A549 (cell line): ENCODE data around the gene CHRNA4. TPM values are rescaled to one million over a fixed set of nuclear protein-coding genes. Genes with fewer than 3 reads are reported as not detected.

ENCODE experiments used
- ATAC-seq, 2 experiments: fragments of 200-7000 bp in 1 of 2; fragments of >200 bp in 1 of 2; cut with Nextera tagmentation in 1 of 2; cut with Tn5 transposase in 1 of 2; 3 replicates each; pipeline versions ENCODE4 v1.8.0 to v1.9.1; 2018 to 2020; ENCODE audit warnings: mild to moderate bottlenecking in 1 of 2, moderate library complexity in 1 of 2
- CTCF ChIA-PET: fragments of 300-600 bp; sonication (Branson Sonifier 250); formaldehyde crosslinking; extraction: SDS; loops from one replicate; lab custom pipeline; 2021; ENCODE audit warnings: antibody characterized with exemption, inconsistent platforms; lab: Yijun Ruan, JAX
- POLR2A ChIA-PET: fragments of 350-600 bp; formaldehyde crosslinking; extraction: SDS; loops from one replicate; lab custom pipeline; 2021; ENCODE audit warnings: antibody characterized with exemption, inconsistent platforms; lab: Yijun Ruan, JAX
- DNase-seq, 2 experiments: peaks; one replicate each; pipeline versions ENCODE4 v3.0.0 to v3.0.0-alpha.2; 2011 to 2016; ENCODE audit warnings: low read depth in 1 of 2, low spot score in 1 of 2
- FAIRE-seq: peaks from 2 replicates; lab custom pipeline; 2011; peaks lifted over from hg19 to GRCh38; lab: Jason Lieb, UNC
- H3K27ac ChIP-seq, 2 experiments: fragments of >200 bp; sonication (Bioruptor Twin); formaldehyde crosslinking; 3 replicates each; pipeline ENCODE4 v1.5.1; 2016 to 2017
- H3K4me1 ChIP-seq: fragments of >200 bp; sonication (Bioruptor Twin); formaldehyde crosslinking; 3 replicates; pipeline ENCODE4 v1.6.1; 2016
- H3K4me2 ChIP-seq: fragments of >200 bp; sonication (Bioruptor Twin); formaldehyde crosslinking; 3 replicates; pipeline ENCODE4 v1.6.1; 2016
- H3K4me3 ChIP-seq: fragments of >200 bp; sonication (Bioruptor Twin); formaldehyde crosslinking; 3 replicates; pipeline ENCODE4 v1.5.1; 2016
- H3K9me3 ChIP-seq: fragments of >200 bp; sonication (Bioruptor Twin); formaldehyde crosslinking; 3 replicates; pipeline ENCODE4 v1.6.1; 2016
- BCL3 ChIP-seq: fragments of >200 bp; sonication (Bioruptor Twin); formaldehyde crosslinking; IDR thresholded peaks from 3 replicates; pipeline ENCODE4 v1.6.1; 2016
- BHLHE40 ChIP-seq: IDR thresholded peaks from 2 replicates; pipeline ENCODE4 v1.6.1; 2012; ENCODE audit warnings: low read depth, low read length, inconsistent platforms
- CBX2 ChIP-seq: fragments of 200-600 bp; sonication (generic); IDR thresholded peaks from 2 replicates; pipeline ENCODE4 v1.6.1; 2016; ENCODE audit warnings: low read depth, mild to moderate bottlenecking, borderline replicate concordance
- CEBPB ChIP-seq, 2 experiments: fragments of >200 bp in 1 of 2; sonication (Bioruptor Twin) in 1 of 2; formaldehyde crosslinking in 1 of 2; IDR thresholded peaks; 2 replicates each; pipeline ENCODE4 v1.6.1; 2012 to 2016
- E2F6 ChIP-seq: IDR thresholded peaks from 2 replicates; pipeline ENCODE4 v1.6.1; 2012; ENCODE audit warnings: low read depth, borderline replicate concordance
- ELK1 ChIP-seq: fragments of 150-350 bp; IDR thresholded peaks from 2 replicates; pipeline ENCODE4 v1.6.1; 2014; ENCODE audit warnings: low read depth, mild to moderate bottlenecking, low read length
- HEYL ChIP-seq: fragments of 250-450 bp; sonication (Bioruptor Pico); IDR thresholded peaks from 2 replicates; pipeline ENCODE4 v1.8.0; 2021; ENCODE audit warnings: mild to moderate bottlenecking, moderate library complexity
- HOXA7 ChIP-seq: fragments of 250-450 bp; sonication (Bioruptor Pico); IDR thresholded peaks from 2 replicates; pipeline ENCODE4 v1.5.0; 2020; ENCODE audit warnings: mild to moderate bottlenecking, moderate library complexity
- JUN ChIP-seq, 2 experiments: fragments of >200 bp; sonication (Bioruptor Twin); formaldehyde crosslinking; IDR thresholded peaks; 2 replicates in 1 of 2; 3 replicates in 1 of 2; pipeline ENCODE4 v1.6.1; 2016 to 2017
- MAFK ChIP-seq: fragments of 450-650 bp; IDR thresholded peaks from 2 replicates; pipeline ENCODE4 v1.6.1; 2014; ENCODE audit not compliant: partially characterized antibody
- MAX ChIP-seq: IDR thresholded peaks from 2 replicates; pipeline ENCODE4 v1.6.1; 2012
- PBX3 ChIP-seq: IDR thresholded peaks from 2 replicates; pipeline ENCODE4 v1.6.1; 2012
- POLR2A ChIP-seq: IDR thresholded peaks from 2 replicates; pipeline ENCODE4 v1.6.1; 2012; ENCODE audit warnings: mild to moderate bottlenecking, low read length
- REST ChIP-seq: fragments of 200-600 bp; sonication (generic); IDR thresholded peaks from 2 replicates; pipeline ENCODE4 v1.6.1; 2016; ENCODE audit warnings: antibody characterized with exemption, mild to moderate bottlenecking, moderate library complexity
- RFX5 ChIP-seq: fragments of 450-650 bp; IDR thresholded peaks from 2 replicates; pipeline ENCODE4 v1.7.1; 2014; ENCODE audit warnings: antibody characterized with exemption, mild to moderate bottlenecking, moderate library complexity
- SREBF2 ChIP-seq: fragments of 450-650 bp; IDR thresholded peaks from 2 replicates; pipeline ENCODE4 v1.6.1; 2014; ENCODE audit warnings: mild to moderate bottlenecking, moderate library complexity
- TFCP2L1 ChIP-seq: fragments of 250-450 bp; sonication (Bioruptor Pico); IDR thresholded peaks from 2 replicates; pipeline ENCODE4 v1.5.0; 2021; ENCODE audit warnings: mild to moderate bottlenecking
- TP53 ChIP-seq: fragments of 250-450 bp; sonication (Bioruptor Pico); IDR thresholded peaks from 2 replicates; pipeline ENCODE4 v1.5.0; 2021; ENCODE audit warnings: mild to moderate bottlenecking, moderate library complexity
- USF2 ChIP-seq: fragments of 450-650 bp; IDR thresholded peaks from 2 replicates; pipeline ENCODE4 v1.6.1; 2014; ENCODE audit warnings: antibody characterized with exemption
- ZFP36 ChIP-seq: fragments of 450-650 bp; IDR thresholded peaks from 2 replicates; pipeline ENCODE4 v1.6.1; 2014; ENCODE audit warnings: borderline replicate concordance; ENCODE audit not compliant: partially characterized antibody
- WGBS: methylation state at CpG from one replicate; pipeline ENCODE4 v1.1.6; 2017; ENCODE audit errors: missing lambda C conversion rate; 5-methylcytosine and 5-hydroxymethylcytosine counted together
- polyA plus RNA-seq, 4 experiments: library from polyadenylated mRNA; depleted of rRNA in 3 of 4; stranded (reverse); fragments of >200 nt; fragmentation: RNase III in 1 of 4; extraction: RNeasy Plus Mini Kit Qiagen cat#74134 plus additional on column Dnase treatment in 1 of 4; gene quantifications; 2 replicates in 3 of 4; 3 replicates in 1 of 4; pipeline ENCODE4 v1.2.3, GENCODE V29; 2011 to 2017

CHRNA4 gene
- polyA plus RNA-seq, 2 of the 4 experiments (the other 2 are of a cell fraction) = 0.03 to 0.23 TPM

GRCh38 chr20:63399596-63400375 is 38.6 kb upstream of the CHRNA4 start:
- WGBS = 31% methylated on average over 35 of the region's 41 CpGs
- H3K4me3 ChIP-seq = no peak overlapping the region
- no peak for DNase-seq
- H3K4me2 ChIP-seq = no peak overlapping the region
- no peaks in the 10 kb centered on the region for H3K9me3 ChIP-seq
- no peak overlapping the region for H3K27ac ChIP-seq
- no peak for FAIRE-seq
- peaks cover 3% of the 10 kb centered on the region; the same call in 1 of the 3 replicates for H3K4me1 ChIP-seq
- POLR2A ChIA-PET = no interaction called here
- CTCF ChIA-PET = interaction anchor here (1.1 to 1.6 kb wide), 6 partner anchors 10 to 139 kb away, joined by 3 to 4 read pairs (median 3); no protein-coding TSS in a partner anchor
- no peak for TF ChIP-seq HEYL
- no peak for TF ChIP-seq USF2
- no peak for TF ChIP-seq BHLHE40
- no peak for TF ChIP-seq TFCP2L1 (CRISPR knock-in tag)
- TF ChIP-seq TP53 = no peak
- TF ChIP-seq BCL3 = no peak
- TF ChIP-seq ELK1 = no peak
- no peak for TF ChIP-seq ZFP36
- no peak for TF ChIP-seq SREBF2
- no peak for ATAC-seq

- H3K4me3 ChIP-seq = no peak overlapping the region
- FAIRE-seq = no peak
- no peak overlapping the region for H3K27ac ChIP-seq
- TF ChIP-seq REST (no peak), MAX (no peak), ELK1 (no peak), MAFK (no peak), PBX3 (no peak), CEBPB (IDR thresholded peaks at IDR 0.05) (no peak), E2F6 (no peak), JUN (IDR thresholded peaks at IDR 0.05) (no peak), TP53 (no peak), RFX5 (no peak), POLR2A (no peak), CBX2 (no peak), HOXA7 (CRISPR knock-in tag) (no peak)
- ATAC-seq = no peak
- peaks cover 3% of the 10 kb centered on the region; the same call in 1 of the 3 replicates for H3K4me1 ChIP-seq
- WGBS = 35% methylated on average over 8 of the region's 27 CpGs
- no peaks in the 10 kb centered on the region for H3K9me3 ChIP-seq
- ChIA-PET CTCF (interaction anchor here (1.2 to 1.4 kb wide), 4 partner anchors 15 to 54 kb away, joined by 3 to 4 read pairs (median 3); no protein-coding TSS in a partner anchor), POLR2A (no interaction called here)
- DNase-seq = no peak
- H3K4me2 ChIP-seq = no peak overlapping the region
Observed at GRCh38 chr20:63398744-63399514, 37.8 kb upstream of the CHRNA4 start.
